Neural progenitor cell (in vitro differentiated cells): ENCODE data around the gene TEX2. TPM values are rescaled to one million over a fixed set of nuclear protein-coding genes. Genes with fewer than 3 reads are reported as not detected.

Experiments used
- DNase-seq: peaks from one replicate; pipeline ENCODE4 v3.0.0-alpha.2; 2016; ENCODE audit warnings: low spot score
- H2AFZ ChIP-seq: fragments of 200-600 bp; sonication (generic); replicated peaks from 2 replicates; pipeline ENCODE4 v1.6.1; 2016; ENCODE audit warnings: antibody characterized with exemption
- H3F3A ChIP-seq: fragments of 200-600 bp; sonication (generic); 2 replicates; pipeline ENCODE4 v1.6.1; 2016; ENCODE audit warnings: antibody characterized with exemption, low read depth
- H3K27ac ChIP-seq: fragments of 200-600 bp; sonication (generic); 2 replicates; pipeline ENCODE4 v1.5.1; 2016; ENCODE audit warnings: mild to moderate bottlenecking
- H3K27me3 ChIP-seq: fragments of 200-600 bp; sonication (generic); 2 replicates; pipeline ENCODE4 v1.6.1; 2016; ENCODE audit warnings: mild to moderate bottlenecking, moderate library complexity
- H3K36me3 ChIP-seq: fragments of 200-600 bp; sonication (generic); 2 replicates; pipeline ENCODE4 v1.5.1; 2016
- H3K4me1 ChIP-seq: fragments of 200-600 bp; sonication (generic); 2 replicates; pipeline ENCODE4 v1.6.1; 2016; ENCODE audit warnings: mixed run types
- H3K4me2 ChIP-seq: fragments of 200-600 bp; sonication (generic); 2 replicates; pipeline ENCODE4 v1.6.1; 2016
- H3K4me3 ChIP-seq: fragments of 200-600 bp; sonication (generic); 2 replicates; pipeline ENCODE4 v1.5.1; 2016
- H3K79me2 ChIP-seq: fragments of 200-600 bp; sonication (generic); 2 replicates; pipeline ENCODE4 v1.6.1; 2016; ENCODE audit warnings: low read depth
- H3K9ac ChIP-seq: fragments of 200-600 bp; sonication (generic); 2 replicates; pipeline ENCODE4 v1.6.1; 2016
- H3K9me3 ChIP-seq: fragments of 200-600 bp; sonication (generic); 2 replicates; pipeline ENCODE4 v1.5.1; 2016; ENCODE audit warnings: low read depth
- H4K20me1 ChIP-seq: fragments of 200-600 bp; sonication (generic); 2 replicates; pipeline ENCODE4 v1.6.1; 2016; ENCODE audit warnings: low read depth
- H3K27ac Mint-ChIP-seq: 3 replicates; pipeline ENCODE4 v1.8.0; 2021; ENCODE audit warnings: mixed read lengths
- H3K27me3 Mint-ChIP-seq: 2 replicates; pipeline ENCODE4 v1.8.0; 2022; ENCODE audit warnings: low read depth, mild to moderate bottlenecking, inconsistent platforms, moderate library complexity, mixed read lengths; ENCODE audit not compliant: insufficient read depth
- H3K36me3 Mint-ChIP-seq: 3 replicates; pipeline ENCODE4 v1.8.0; 2021; ENCODE audit warnings: mixed read lengths
- H3K4me1 Mint-ChIP-seq: 3 replicates; pipeline ENCODE4 v1.8.0; 2021; ENCODE audit warnings: mixed read lengths
- H3K4me3 Mint-ChIP-seq: 3 replicates; pipeline ENCODE4 v1.8.0; 2021; ENCODE audit warnings: mild to moderate bottlenecking, moderate library complexity, mixed read lengths
- H3K9me3 Mint-ChIP-seq: 3 replicates; pipeline ENCODE4 v1.8.0; 2020; ENCODE audit warnings: mixed read lengths
- EZH2 ChIP-seq: fragments of 200-600 bp; sonication (generic); IDR thresholded peaks from 2 replicates; pipeline ENCODE4 v1.6.1; 2017; ENCODE audit warnings: antibody characterized with exemption, mild to moderate bottlenecking, moderate library complexity
- EZH2phosphoT487 ChIP-seq: fragments of 200-600 bp; sonication (generic); IDR thresholded peaks from 2 replicates; pipeline ENCODE4 v1.6.1; 2017; ENCODE audit warnings: antibody characterized with exemption
- total RNA-seq: library from RNA; depleted of rRNA; stranded (reverse); fragments of >200 nt; gene quantifications from 2 replicates; pipeline ENCODE4 v1.2.3, GENCODE V29; 2015; ENCODE audit warnings: low replicate concordance
- TF ChIP-seq, protein P1 (sequence below): fragments of 200-600 bp; sonication (generic); IDR thresholded peaks from 2 replicates; pipeline ENCODE4 v1.5.1; 2017; ENCODE audit warnings: antibody characterized with exemption, mild to moderate bottlenecking

Gene TEX2
- total RNA-seq, 1 donor from 2014 or later, result 10.6 TPM

DNA sequence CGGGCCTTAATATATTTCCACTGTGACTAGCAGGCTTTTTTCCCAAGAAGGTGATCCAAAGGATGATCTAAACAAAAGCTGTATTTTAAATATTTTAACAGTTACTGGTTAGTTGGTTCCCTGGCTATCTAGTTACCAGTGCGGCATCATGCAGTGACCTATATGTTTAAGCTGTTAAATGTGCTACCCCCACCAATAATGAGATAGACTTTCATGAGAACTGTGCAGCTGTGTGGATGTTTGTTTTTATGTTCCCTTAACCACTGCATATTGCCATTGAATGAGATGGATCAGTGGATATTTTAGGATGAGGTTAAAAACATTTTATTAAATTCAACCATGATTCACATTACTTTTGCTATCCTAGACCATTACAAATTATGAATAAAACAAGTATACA lies 150.1 kb downstream of the TEX2 start:
- H3K4me1 ChIP-seq, result peaks cover 5% of the 10 kb centered on the region
- H3K4me1 Mint-ChIP-seq, result peaks cover 16% of the 10 kb centered on the region

DNA sequence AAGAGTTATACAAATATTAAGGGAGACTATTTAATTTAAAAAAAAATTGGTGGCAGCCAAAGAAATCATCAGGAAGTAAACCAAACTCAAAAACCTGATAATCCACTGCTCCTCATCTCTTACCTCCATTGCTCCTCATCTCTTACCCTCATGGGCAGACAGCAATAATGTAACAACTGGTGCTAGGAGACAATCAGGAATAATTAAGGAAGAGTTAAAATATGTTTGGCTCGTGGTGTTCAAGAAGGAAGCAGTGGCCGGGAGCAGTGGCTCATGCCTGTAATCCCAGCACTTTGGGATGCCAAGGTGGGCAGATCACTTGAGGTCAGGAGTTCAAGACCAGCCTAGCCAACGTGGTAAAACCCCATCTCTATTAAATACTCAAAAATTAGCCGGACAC lies 151.2 kb downstream of the TEX2 start:
- Histone ChIP-seq H4K20me1 (no peaks in the 10 kb centered on the region), H3K27me3 (no peaks in the 10 kb centered on the region), H3K4me1 (peaks cover 5% of the 10 kb centered on the region), H2AFZ (no peak overlapping the region), H3K4me2 (no peak overlapping the region), H3K79me2 (no peaks in the 10 kb centered on the region), H3K9ac (no peak overlapping the region), H3F3A (no peaks in the 10 kb centered on the region), H3K9me3 (no peaks in the 10 kb centered on the region), H3K4me3 (no peak overlapping the region), H3K36me3 (no peaks in the 10 kb centered on the region), H3K27ac (no peak overlapping the region)
- DNase-seq, result no peak
- H3K27ac Mint-ChIP-seq, result peak overlapping the region; percentile 22
- TF ChIP-seq EZH2phosphoT487 (no peak), EZH2 (no peak)
- TF ChIP-seq, protein P1, sequence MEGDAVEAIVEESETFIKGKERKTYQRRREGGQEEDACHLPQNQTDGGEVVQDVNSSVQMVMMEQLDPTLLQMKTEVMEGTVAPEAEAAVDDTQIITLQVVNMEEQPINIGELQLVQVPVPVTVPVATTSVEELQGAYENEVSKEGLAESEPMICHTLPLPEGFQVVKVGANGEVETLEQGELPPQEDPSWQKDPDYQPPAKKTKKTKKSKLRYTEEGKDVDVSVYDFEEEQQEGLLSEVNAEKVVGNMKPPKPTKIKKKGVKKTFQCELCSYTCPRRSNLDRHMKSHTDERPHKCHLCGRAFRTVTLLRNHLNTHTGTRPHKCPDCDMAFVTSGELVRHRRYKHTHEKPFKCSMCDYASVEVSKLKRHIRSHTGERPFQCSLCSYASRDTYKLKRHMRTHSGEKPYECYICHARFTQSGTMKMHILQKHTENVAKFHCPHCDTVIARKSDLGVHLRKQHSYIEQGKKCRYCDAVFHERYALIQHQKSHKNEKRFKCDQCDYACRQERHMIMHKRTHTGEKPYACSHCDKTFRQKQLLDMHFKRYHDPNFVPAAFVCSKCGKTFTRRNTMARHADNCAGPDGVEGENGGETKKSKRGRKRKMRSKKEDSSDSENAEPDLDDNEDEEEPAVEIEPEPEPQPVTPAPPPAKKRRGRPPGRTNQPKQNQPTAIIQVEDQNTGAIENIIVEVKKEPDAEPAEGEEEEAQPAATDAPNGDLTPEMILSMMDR, result no peak
- peaks cover 19% of the 10 kb centered on the region for H3K4me1 Mint-ChIP-seq
- no peaks in the 10 kb centered on the region for H3K27me3 Mint-ChIP-seq
- no peak overlapping the region for H3K4me3 Mint-ChIP-seq
- H3K36me3 Mint-ChIP-seq, result no peaks in the 10 kb centered on the region
- no peaks in the 10 kb centered on the region for H3K9me3 Mint-ChIP-seq

More for the DNA sequence above, 150.1 kb downstream of the TEX2 start:
- H3K36me3 ChIP-seq, result no peaks in the 10 kb centered on the region
- Mint-ChIP-seq H3K36me3 (no peaks in the 10 kb centered on the region), H3K9me3 (no peaks in the 10 kb centered on the region), H3K27me3 (no peaks in the 10 kb centered on the region), H3K4me3 (no peak overlapping the region), H3K27ac (no peak overlapping the region)
- H4K20me1 ChIP-seq, result no peaks in the 10 kb centered on the region
- H3K4me2 ChIP-seq, result no peak overlapping the region
- no peaks in the 10 kb centered on the region for H3K79me2 ChIP-seq
- no peaks in the 10 kb centered on the region for H3F3A ChIP-seq
- no peak for TF ChIP-seq EZH2phosphoT487
- TF ChIP-seq, protein P1, result no peak
- TF ChIP-seq EZH2, result no peak
- no peaks in the 10 kb centered on the region for H3K9me3 ChIP-seq
- no peak for DNase-seq
- H3K27me3 ChIP-seq, result no peaks in the 10 kb centered on the region
- H2AFZ ChIP-seq, result no peak overlapping the region
- no peak overlapping the region for H3K9ac ChIP-seq
- no peak overlapping the region for H3K27ac ChIP-seq
- H3K4me3 ChIP-seq, result no peak overlapping the region

DNA sequence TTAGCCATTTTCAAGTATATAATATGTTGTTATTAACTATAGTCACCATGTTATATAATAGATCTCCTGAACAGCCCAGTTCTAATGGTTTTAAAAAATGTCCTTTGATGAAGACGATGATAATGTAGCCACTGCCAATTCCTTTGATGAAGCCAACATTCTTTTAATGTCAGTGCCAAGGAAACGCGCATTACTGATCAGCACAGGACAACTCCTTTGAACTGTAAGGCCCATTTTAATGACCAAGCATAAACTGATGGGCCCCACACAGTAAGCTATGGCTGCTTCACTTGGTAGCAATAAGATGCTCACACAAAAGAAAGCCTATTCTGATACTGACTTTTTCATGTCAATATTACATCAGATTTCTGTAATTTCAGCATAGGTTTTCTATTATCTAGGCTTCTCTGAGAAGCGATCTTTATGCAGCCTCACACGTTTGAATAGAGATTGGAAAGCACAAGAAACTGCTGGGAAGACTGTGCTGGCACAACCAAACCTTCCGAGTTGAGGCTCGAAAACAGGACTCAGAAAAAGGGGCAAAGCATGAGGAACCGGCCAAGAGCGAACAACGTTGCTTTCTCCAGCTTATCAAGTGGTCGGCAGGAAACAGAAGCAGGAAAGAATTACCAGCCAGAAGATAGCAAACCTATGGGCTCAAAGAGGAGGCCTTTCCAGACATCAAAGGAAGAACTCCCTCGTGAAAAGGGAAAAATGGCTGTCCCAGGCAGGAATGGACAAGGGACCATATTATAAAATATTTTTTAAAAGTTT lies 152.5 kb downstream of the TEX2 start:
- no peaks in the 10 kb centered on the region for H3K36me3 ChIP-seq
- H3K9ac ChIP-seq, result no peak overlapping the region
- Mint-ChIP-seq H3K36me3 (no peaks in the 10 kb centered on the region), H3K27ac (no peak overlapping the region), H3K4me1 (peaks cover 19% of the 10 kb centered on the region), H3K27me3 (no peaks in the 10 kb centered on the region), H3K9me3 (no peaks in the 10 kb centered on the region), H3K4me3 (no peak overlapping the region)
- H3F3A ChIP-seq, result no peaks in the 10 kb centered on the region
- H3K4me3 ChIP-seq, result no peak overlapping the region
- no peaks in the 10 kb centered on the region for H3K9me3 ChIP-seq
- no peaks in the 10 kb centered on the region for H3K27me3 ChIP-seq
- H3K4me2 ChIP-seq, result no peak overlapping the region
- peaks cover 5% of the 10 kb centered on the region for H3K4me1 ChIP-seq
- no peak overlapping the region for H2AFZ ChIP-seq
- H4K20me1 ChIP-seq, result no peaks in the 10 kb centered on the region
- no peak for DNase-seq
- H3K79me2 ChIP-seq, result no peaks in the 10 kb centered on the region
- no peak overlapping the region for H3K27ac ChIP-seq
- no peak for TF ChIP-seq EZH2phosphoT487
- no peak for TF ChIP-seq EZH2
- TF ChIP-seq, protein P1, result no peak
